HepG2 (cell line): ENCODE data around the gene HES2. TPM values are rescaled to one million over a fixed set of nuclear protein-coding genes. Genes with fewer than 3 reads are reported as not detected.

Experiments used
- ATAC-seq: fragments of 200-7000 bp; cut with Tn5 transposase; 3 replicates; pipeline ENCODE4 v1.9.1; 2020; ENCODE audit warnings: mild to moderate bottlenecking, moderate library complexity
- BruUV-seq: library from RNA; stranded (reverse); fragments of 400-500 nt; replicated peaks from 2 replicates; lab custom pipeline; 2021; lab: Mats Ljungman, UMichigan
- CTCF ChIA-PET: fragments of 300-600 bp; formaldehyde crosslinking; extraction: SDS; loops from one replicate; lab custom pipeline; 2021; ENCODE audit warnings: low total read pairs, inconsistent platforms, low intra/inter-chr PET ratio; lab: Yijun Ruan, JAX
- POLR2A ChIA-PET: fragments of 350-600 bp; sonication (Branson Sonifier 250); formaldehyde crosslinking; loops from one replicate; lab custom pipeline; 2020; ENCODE audit warnings: antibody characterized with exemption, inconsistent platforms; lab: Yijun Ruan, JAX
- DNase-seq: peaks from one replicate; pipeline ENCODE4 v3.0.0-alpha.2; 2015; ENCODE audit warnings: low spot score
- FAIRE-seq: peaks from 3 replicates; lab custom pipeline; 2011; peaks lifted over from hg19 to GRCh38; lab: Jason Lieb, UNC
- H2AFZ ChIP-seq: one replicate; pipeline ENCODE4 v1.6.1; 2011; ENCODE audit warnings: low read length, inconsistent platforms
- H3K27ac ChIP-seq: fragments of 300-600 bp; 3 replicates; pipeline ENCODE4 v1.8.0; 2011; ENCODE audit warnings: mixed run types, mild to moderate bottlenecking, mixed read lengths, low read length, inconsistent platforms; ENCODE audit not compliant: insufficient read depth; ENCODE audit errors: extremely low read length
- H3K27me3 ChIP-seq, 2 experiments: fragments of 200-600 bp in 1 of 2; 2 replicates in 1 of 2; 3 replicates in 1 of 2; pipeline versions ENCODE4 v1.6.0 to v1.8.0; 2011; ENCODE audit warnings: low read length in 2 of 2, mild to moderate bottlenecking in 2 of 2, moderate library complexity in 2 of 2, inconsistent platforms in 1 of 2; ENCODE audit not compliant: insufficient read depth in 2 of 2, control insufficient read depth in 1 of 2
- H3K36me3 ChIP-seq, 2 experiments: fragments of 200-600 bp in 1 of 2; replicated peaks in 1 of 2; 2 replicates in 1 of 2; 3 replicates in 1 of 2; pipeline versions ENCODE4 v1.5.1 to v1.8.0; 2011; ENCODE audit warnings: low read length in 2 of 2, inconsistent platforms in 1 of 2; ENCODE audit not compliant: insufficient read depth in 2 of 2, control insufficient read depth in 1 of 2
- H3K4me1 ChIP-seq: 2 replicates; pipeline ENCODE4 v1.5.1; 2012; ENCODE audit warnings: low read length, inconsistent platforms; ENCODE audit not compliant: insufficient read depth
- H3K4me2 ChIP-seq: 2 replicates; pipeline ENCODE4 v1.6.0; 2011; ENCODE audit warnings: low read depth, low read length, inconsistent platforms
- H3K4me3 ChIP-seq, 3 experiments: fragments of 200-600 bp in 1 of 3; sonication (generic), shearing (Covaris generic) in 1 of 3; replicated peaks in 1 of 3; 2 replicates each; pipeline ENCODE4 v1.5.1; 2011 to 2016; ENCODE audit warnings: low read length in 3 of 3, inconsistent platforms in 2 of 3, low read depth in 2 of 3, mild to moderate bottlenecking in 2 of 3, control low read depth in 1 of 3, mixed read lengths in 1 of 3; ENCODE audit not compliant: insufficient read depth in 1 of 3
- H3K79me2 ChIP-seq: one replicate; pipeline ENCODE4 v1.6.1; 2011; ENCODE audit warnings: low read length, inconsistent platforms; ENCODE audit not compliant: insufficient read depth
- H3K9ac ChIP-seq: 2 replicates; pipeline ENCODE4 v1.6.0; 2011; ENCODE audit warnings: mild to moderate bottlenecking, low read depth, low read length, inconsistent platforms; ENCODE audit not compliant: insufficient read depth
- H3K9me3 ChIP-seq: 2 replicates; pipeline ENCODE4 v1.5.1; 2012; ENCODE audit warnings: mild to moderate bottlenecking, low read length
- H4K20me1 ChIP-seq: 2 replicates; pipeline ENCODE4 v1.6.0; 2011; ENCODE audit warnings: inconsistent platforms, mild to moderate bottlenecking, low read length, moderate library complexity; ENCODE audit not compliant: insufficient read depth
- CEBPZ ChIP-seq: IDR thresholded peaks from 2 replicates; pipeline ENCODE4 v1.6.1; 2012; ENCODE audit warnings: low read length, improper control_type of control experiment
- DNMT3B ChIP-seq: conservative IDR thresholded peaks from 2 replicates; pipeline ENCODE4 v1.6.1; 2016; ENCODE audit warnings: missing biosample characterization, control low read depth
- EED ChIP-seq: sonication (generic); formaldehyde crosslinking; IDR thresholded peaks from 2 replicates; pipeline ENCODE4 v1.5.0; 2020; ENCODE audit warnings: mild to moderate bottlenecking, missing genetic modification reagents
- RBM39 ChIP-seq: fragments of 200-400 bp; formaldehyde crosslinking; IDR thresholded peaks from one replicate; pipeline ENCODE4 v1.6.1; 2018; ENCODE audit warnings: antibody characterized with exemption, mild to moderate bottlenecking, low read depth, low read length; ENCODE audit not compliant: poor library complexity, severe bottlenecking
- ZNF234 ChIP-seq: sonication (generic); formaldehyde crosslinking; conservative IDR thresholded peaks from 2 replicates; pipeline ENCODE4 v1.5.1; 2020; ENCODE audit warnings: mild to moderate bottlenecking, missing genetic modification reagents
- WGBS: methylation state at CpG from one replicate; pipeline ENCODE4 v1.1.6; 2017; ENCODE audit warnings: low lambda C conversion rate; 5-methylcytosine and 5-hydroxymethylcytosine counted together
- in situ Hi-C: cut with HindIII; loops from 2 replicates; pipeline ENCODE4 v1.10.0; 2017; ENCODE audit warnings: low pct_unique_long_range_greater_than_20kb; ENCODE audit not compliant: extremely low pct_ligation_motif_present
- intact Hi-C: fragments of 100-400 bp; cut with micrococcal nuclease; formaldehyde crosslinking; loops from one replicate; pipeline ENCODE4 v1.10.0; 2022; ENCODE audit not compliant: unreplicated experiment
- polyA plus RNA-seq, 8 experiments: library from polyadenylated mRNA; depleted of rRNA in 3 of 8; stranded (reverse) in 7 of 8; unstranded in 1 of 8; fragments of >200 nt; fragmentation: Illumina TruSeq in 4 of 8; extraction: Trizol in 4 of 8; gene quantifications; 2 replicates each; pipeline versions ENCODE4 v1.2.1 to v1.2.3, GENCODE V29; 2011 to 2016; ENCODE audit warnings: low read depth in 4 of 8, missing spikeins in 1 of 8, mixed read lengths in 1 of 8; ENCODE audit not compliant: insufficient read depth in 1 of 8
- total RNA-seq, 5 experiments: library from RNA; depleted of rRNA; stranded (reverse); fragments of >200 nt; fragmentation: Illumina TruSeq; extraction: Trizol; gene quantifications; 2 replicates each; pipeline ENCODE4 v1.2.3, GENCODE V29; 2016; ENCODE audit warnings: low read depth in 1 of 5

HES2 gene
- total and polyA plus RNA-seq, 2 of the 13 experiments (the other 11 are each of a cell fraction or from before 2014, with no cell fraction given), result 0.11 to 0.17 TPM

GRCh38 chr1:6389971-6390370 lies 29.7 kb downstream of the HES2 start (continued):
- TF ChIP-seq CEBPZ (no peak), DNMT3B (CRISPR knock-in tag) (no peak), RBM39 (no peak)
- TF ChIP-seq, all 625 proteins: peak for 0

- ChIA-PET CTCF (no interaction called here), POLR2A (no interaction called here)
- WGBS, result 95% methylated on average over 10 of the region's 10 CpGs
- Histone ChIP-seq H3K36me3 (no peaks in the 10 kb centered on the region; a peak in 1 of 5 replicates), H3K27ac (no peak overlapping the region), H3K79me2 (peaks cover 16% of the 10 kb centered on the region), H3K27me3 (no peaks in the 10 kb centered on the region), H3K9me3 (no peaks in the 10 kb centered on the region), H3K4me1 (peaks cover 4% of the 10 kb centered on the region), H3K4me3 (no peak overlapping the region), H3K4me2 (no peak overlapping the region), H2AFZ (no peak overlapping the region), H4K20me1 (no peaks in the 10 kb centered on the region), H3K9ac (no peak overlapping the region)
- intact Hi-C loops, result no loop called here
- no peak for FAIRE-seq
- no peak for DNase-seq
- in situ Hi-C loops, result no loop called here
- BruUV-seq, result no TSS peak
- no peak for ATAC-seq
- TF ChIP-seq EED (CRISPR knock-in tag), result no peak
- no peak for TF ChIP-seq ZNF234 (CRISPR knock-in tag)
These were observed 33.3 kb downstream of the HES2 start for GRCh38 chr1:6386371-6386949.
